ENCODE measurements around the gene AXDND1. TPM values are rescaled to one million over a fixed set of nuclear protein-coding genes. Genes with fewer than 3 reads are reported as not detected.

Gene AXDND1
- total RNA-seq, 1 donor from 2014 or later = not detected

GRCh38 chr1:179591592-179592580 lies 226.1 kb downstream of the AXDND1 start, which contains the start of gene TDRD5:
Gene TDRD5 (plus strand): TSS chr1:179591832. CDS start chr1:179592616, 784 bp downstream.
- Mint-ChIP-seq H3K27ac (ENCODE audit: unreplicated experiment) (no peak within 1 kb of the TSS), H3K27me3 (ENCODE audit: unreplicated experiment) (peaks cover 4% of the 10 kb centered on the region), H3K9me3 (ENCODE audit: unreplicated experiment) (peaks cover 5% of the 10 kb centered on the region), H3K4me1 (ENCODE audit: low read depth, unreplicated experiment) (no peaks in the 10 kb centered on the region), H3K4me3 (ENCODE audit: unreplicated experiment) (peak within 1 kb of the TSS; percentile 38), H3K36me3 (ENCODE audit: unreplicated experiment) (peaks cover 6% of the 10 kb centered on the region)
- DNase-seq = peak; percentile 40
- TF ChIP-seq CTCF (IDR thresholded peaks at IDR 0.05; ENCODE audit: partially characterized antibody, unreplicated experiment) = no peak

GRCh38 chr1:179598631-179599030 lies 232.9 kb downstream of the AXDND1 start:
- TF ChIP-seq CTCF (IDR thresholded peaks at IDR 0.05; ENCODE audit: partially characterized antibody, unreplicated experiment) = no peak
- no peaks in the 10 kb centered on the region for H3K4me1 Mint-ChIP-seq (ENCODE audit: low read depth, unreplicated experiment)
- no peaks in the 10 kb centered on the region for H3K27me3 Mint-ChIP-seq (ENCODE audit: unreplicated experiment)
- peaks cover 2% of the 10 kb centered on the region for H3K9me3 Mint-ChIP-seq (ENCODE audit: unreplicated experiment)
- no peak overlapping the region for H3K27ac Mint-ChIP-seq (ENCODE audit: unreplicated experiment)
- no peak overlapping the region for H3K4me3 Mint-ChIP-seq (ENCODE audit: unreplicated experiment)
- peaks cover 8% of the 10 kb centered on the region for H3K36me3 Mint-ChIP-seq (ENCODE audit: unreplicated experiment)
- no peak for DNase-seq

- H3K27me3 Mint-ChIP-seq (ENCODE audit: unreplicated experiment) = no peaks in the 10 kb centered on the region
- peaks cover 8% of the 10 kb centered on the region for H3K36me3 Mint-ChIP-seq (ENCODE audit: unreplicated experiment)
- DNase-seq = no peak
- TF ChIP-seq CTCF (IDR thresholded peaks at IDR 0.05; ENCODE audit: partially characterized antibody, unreplicated experiment) = peak; percentile 67
- H3K4me1 Mint-ChIP-seq (ENCODE audit: low read depth, unreplicated experiment) = no peaks in the 10 kb centered on the region
- H3K4me3 Mint-ChIP-seq (ENCODE audit: unreplicated experiment) = no peak overlapping the region
- H3K27ac Mint-ChIP-seq (ENCODE audit: unreplicated experiment) = no peak overlapping the region
- H3K9me3 Mint-ChIP-seq (ENCODE audit: unreplicated experiment) = peaks cover 2% of the 10 kb centered on the region
Measured at GRCh38 chr1:179599623-179600249, 234.0 kb downstream of the AXDND1 start.

GRCh38 chr1:179601093-179601492 lies 235.3 kb downstream of the AXDND1 start:
- peaks cover 2% of the 10 kb centered on the region for H3K9me3 Mint-ChIP-seq (ENCODE audit: unreplicated experiment)
- no peak overlapping the region for H3K27ac Mint-ChIP-seq (ENCODE audit: unreplicated experiment)
- H3K4me1 Mint-ChIP-seq (ENCODE audit: low read depth, unreplicated experiment) = no peaks in the 10 kb centered on the region
- no peak for DNase-seq
- H3K4me3 Mint-ChIP-seq (ENCODE audit: unreplicated experiment) = no peak overlapping the region
- no peaks in the 10 kb centered on the region for H3K27me3 Mint-ChIP-seq (ENCODE audit: unreplicated experiment)
- H3K36me3 Mint-ChIP-seq (ENCODE audit: unreplicated experiment) = peaks cover 8% of the 10 kb centered on the region
- TF ChIP-seq CTCF (IDR thresholded peaks at IDR 0.05; ENCODE audit: partially characterized antibody, unreplicated experiment) = no peak

Other genes with a start within 250 kb of the AXDND1 start
- 24.7 TPM for gene ABL2, start 136.3 kb upstream of the AXDND1 start, total RNA-seq (ENCODE audit: unreplicated experiment)
- 5.9 TPM for gene SOAT1, start 72.2 kb upstream of the AXDND1 start, total RNA-seq (ENCODE audit: unreplicated experiment)
- not detected for gene NPHS2, start 210.0 kb downstream of the AXDND1 start, total RNA-seq (ENCODE audit: unreplicated experiment)
- gene TDRD5, start 225.9 kb downstream of the AXDND1 start, total RNA-seq (ENCODE audit: unreplicated experiment) = not detected